Measurements from ENCODE around the gene SDS.

SDS gene

GRCh38 chr12:113425960-113426453 lies 22.3 kb upstream of the SDS start:
- DNase-seq (ENCODE audit: low spot score): no peak

GRCh38 chr12:113424915-113425823 lies 21.5 kb upstream of the SDS start:
- peak; percentile 49 for DNase-seq (ENCODE audit: low spot score)

GRCh38 chr12:113424456-113424855 lies 20.8 kb upstream of the SDS start:
- DNase-seq (ENCODE audit: low spot score): no peak

- DNase-seq (ENCODE audit: low spot score): no peak
Measured at GRCh38 chr12:113422886-113423669, 19.4 kb upstream of the SDS start.

- peak; percentile 67 for DNase-seq (ENCODE audit: low spot score)
Measured at GRCh38 chr12:113422030-113422885, 18.6 kb upstream of the SDS start, which contains the start of gene SDSL. Gene SDSL (plus strand): TSS chr12:113422380. CDS start chr12:113427983, 5,603 bp downstream.

- DNase-seq (ENCODE audit: low spot score): no peak
Measured at GRCh38 chr12:113420996-113421595, 17.4 kb upstream of the SDS start.

GRCh38 chr12:113418213-113418879 lies 14.7 kb upstream of the SDS start:
- DNase-seq (ENCODE audit: low spot score): no peak

GRCh38 chr12:113416091-113416754 lies 12.5 kb upstream of the SDS start:
- no peak for DNase-seq (ENCODE audit: low spot score)

- DNase-seq (ENCODE audit: low spot score): no peak
Measured at GRCh38 chr12:113414519-113415038, 10.9 kb upstream of the SDS start.

- no peak for DNase-seq (ENCODE audit: low spot score)
Measured at GRCh38 chr12:113413488-113413939, 9.8 kb upstream of the SDS start.

- DNase-seq (ENCODE audit: low spot score): no peak
Measured at GRCh38 chr12:113409462-113410124, 5.9 kb upstream of the SDS start.

- no peak for DNase-seq (ENCODE audit: low spot score)
Measured at GRCh38 chr12:113408756-113409298, 5.1 kb upstream of the SDS start.

GRCh38 chr12:113407931-113408600 lies 4.4 kb upstream of the SDS start:
- peak; percentile 46 for DNase-seq (ENCODE audit: low spot score)

- peak; percentile 50 for DNase-seq (ENCODE audit: low spot score)
Measured at GRCh38 chr12:113405694-113406093, 2.0 kb upstream of the SDS start.

- DNase-seq (ENCODE audit: low spot score): no peak
Measured at GRCh38 chr12:113402586-113403260, 964 bp downstream of the SDS start.

GRCh38 chr12:113401066-113402000 lies 2.4 kb downstream of the SDS start:
- no peak for DNase-seq (ENCODE audit: low spot score)

GRCh38 chr12:113400362-113400761 lies 3.3 kb downstream of the SDS start:
- no peak for DNase-seq (ENCODE audit: low spot score)

All from Ammon's horn (tissue), 1 donor.